HUES6 (cell line): ENCODE results near the gene B4GALNT4.
"Not testable (repeated sequence)": the region's sequence is repeated elsewhere in the genome, so short reads cannot be mapped to it uniquely, and the experiment has no call there.

Experiments used
- H3K27ac ChIP-seq: 2 replicates; pipeline ENCODE4 v1.7.0; 2013; ENCODE audit warnings: low read depth, mild to moderate bottlenecking, low read length, inconsistent platforms
- H3K27me3 ChIP-seq: 2 replicates; pipeline ENCODE4 v1.6.1; 2013; ENCODE audit warnings: low read length; ENCODE audit not compliant: control insufficient read depth, insufficient read depth
- H3K36me3 ChIP-seq: 2 replicates; pipeline ENCODE4 v1.6.1; 2013; ENCODE audit warnings: low read length; ENCODE audit not compliant: control insufficient read depth, insufficient read depth
- H3K4me1 ChIP-seq: 2 replicates; pipeline ENCODE4 v1.6.1; 2013; ENCODE audit warnings: low read length; ENCODE audit not compliant: control insufficient read depth, insufficient read depth
- H3K4me3 ChIP-seq: 2 replicates; pipeline ENCODE4 v1.5.1; 2013; ENCODE audit warnings: low read depth, low read length
- H3K9ac ChIP-seq: one replicate; pipeline ENCODE4 v1.6.1; 2013; ENCODE audit warnings: mild to moderate bottlenecking, low read length
- H3K9me3 ChIP-seq: 2 replicates; pipeline ENCODE4 v1.6.1; 2013; ENCODE audit warnings: low read depth, low read length; ENCODE audit not compliant: control insufficient read depth, insufficient read depth

Gene B4GALNT4, protein sequence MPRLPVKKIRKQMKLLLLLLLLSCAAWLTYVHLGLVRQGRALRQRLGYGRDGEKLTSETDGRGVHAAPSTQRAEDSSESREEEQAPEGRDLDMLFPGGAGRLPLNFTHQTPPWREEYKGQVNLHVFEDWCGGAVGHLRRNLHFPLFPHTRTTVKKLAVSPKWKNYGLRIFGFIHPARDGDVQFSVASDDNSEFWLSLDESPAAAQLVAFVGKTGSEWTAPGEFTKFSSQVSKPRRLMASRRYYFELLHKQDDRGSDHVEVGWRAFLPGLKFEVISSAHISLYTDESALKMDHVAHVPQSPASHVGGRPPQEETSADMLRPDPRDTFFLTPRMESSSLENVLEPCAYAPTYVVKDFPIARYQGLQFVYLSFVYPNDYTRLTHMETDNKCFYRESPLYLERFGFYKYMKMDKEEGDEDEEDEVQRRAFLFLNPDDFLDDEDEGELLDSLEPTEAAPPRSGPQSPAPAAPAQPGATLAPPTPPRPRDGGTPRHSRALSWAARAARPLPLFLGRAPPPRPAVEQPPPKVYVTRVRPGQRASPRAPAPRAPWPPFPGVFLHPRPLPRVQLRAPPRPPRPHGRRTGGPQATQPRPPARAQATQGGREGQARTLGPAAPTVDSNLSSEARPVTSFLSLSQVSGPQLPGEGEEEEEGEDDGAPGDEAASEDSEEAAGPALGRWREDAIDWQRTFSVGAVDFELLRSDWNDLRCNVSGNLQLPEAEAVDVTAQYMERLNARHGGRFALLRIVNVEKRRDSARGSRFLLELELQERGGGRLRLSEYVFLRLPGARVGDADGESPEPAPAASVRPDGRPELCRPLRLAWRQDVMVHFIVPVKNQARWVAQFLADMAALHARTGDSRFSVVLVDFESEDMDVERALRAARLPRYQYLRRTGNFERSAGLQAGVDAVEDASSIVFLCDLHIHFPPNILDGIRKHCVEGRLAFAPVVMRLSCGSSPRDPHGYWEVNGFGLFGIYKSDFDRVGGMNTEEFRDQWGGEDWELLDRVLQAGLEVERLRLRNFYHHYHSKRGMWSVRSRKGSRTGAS

DNA sequence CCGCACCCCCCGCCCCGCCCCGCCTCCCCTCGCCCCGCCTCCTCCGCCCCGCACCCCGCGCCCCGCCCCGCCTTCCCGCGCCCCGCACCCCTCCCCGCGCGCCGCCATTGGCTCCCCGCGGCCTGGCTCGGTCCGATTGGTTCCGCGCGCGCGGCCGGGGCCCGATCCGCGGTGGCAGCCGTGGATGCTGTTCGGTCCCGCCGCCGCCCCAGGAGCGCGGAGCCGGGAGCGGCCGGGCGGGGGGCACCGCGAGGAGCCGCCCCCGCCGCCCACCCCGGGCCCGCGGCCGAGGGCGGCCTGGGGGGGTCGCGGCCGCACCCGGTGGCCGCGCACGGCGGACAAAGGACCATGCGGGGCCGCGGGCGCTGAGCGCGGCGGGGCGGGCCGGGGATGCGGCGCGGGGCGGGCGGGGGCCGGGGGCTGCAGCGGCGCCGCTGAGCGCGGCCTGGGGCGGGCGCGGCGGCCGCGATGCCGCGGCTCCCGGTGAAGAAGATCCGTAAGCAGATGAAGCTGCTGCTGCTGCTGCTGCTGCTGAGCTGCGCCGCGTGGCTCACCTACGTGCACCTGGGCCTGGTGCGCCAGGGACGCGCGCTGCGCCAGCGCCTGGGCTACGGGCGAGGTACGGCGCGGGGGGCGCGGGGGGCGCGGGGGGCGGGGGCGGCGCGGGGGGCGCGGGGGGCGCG is at the start of gene B4GALNT4:
TSS of gene B4GALNT4 (plus strand) at position 164 of the 683 bp plus-strand sequence. CDS start at position 469, 305 bp downstream.
- H3K27me3 ChIP-seq, result peaks cover 2% of the 10 kb centered on the region; the same call in 1 of the 2 replicates
- no peaks in the 10 kb centered on the region for H3K9me3 ChIP-seq
- peaks cover 21% of the 10 kb centered on the region for H3K36me3 ChIP-seq
- H3K4me3 ChIP-seq, result peak within 1 kb of the TSS; percentile 76
- H3K9ac ChIP-seq, result peak within 1 kb of the TSS; percentile 70
- peak within 1 kb of the TSS; percentile 45; the same call in 1 of the 2 replicates for H3K27ac ChIP-seq
- H3K4me1 ChIP-seq, result peaks cover 14% of the 10 kb centered on the region

DNA sequence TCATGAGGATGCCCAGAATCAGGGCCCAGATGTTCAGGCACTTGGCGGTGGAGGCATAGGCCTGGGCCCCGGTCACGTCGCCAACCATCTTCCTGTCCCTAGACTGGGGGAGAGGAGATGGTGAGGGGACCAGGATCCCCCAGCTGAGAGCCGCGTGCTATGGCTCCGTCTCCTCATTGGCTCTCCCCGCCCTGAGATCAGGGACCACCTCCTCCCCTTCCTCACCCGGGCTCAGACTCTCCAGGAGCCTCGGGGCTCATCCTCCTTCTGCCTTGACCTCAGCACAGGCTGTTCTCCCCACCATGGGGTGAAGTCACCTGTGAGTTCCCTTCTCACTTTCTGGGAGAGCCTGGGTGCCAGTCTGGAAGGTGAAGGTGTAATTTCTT is 49.4 kb upstream of the B4GALNT4 start:
- Histone ChIP-seq H3K4me1 (peaks cover 26% of the 10 kb centered on the region), H3K36me3 (peaks cover 10% of the 10 kb centered on the region), H3K4me3 (peak overlapping the region; percentile 83), H3K27ac (peak overlapping the region; percentile 35; the same call in 1 of the 2 replicates), H3K9ac (peak overlapping the region; percentile 87), H3K27me3 (peaks cover 28% of the 10 kb centered on the region; the same call in 1 of the 2 replicates)
- not testable (repeated sequence) for H3K9me3 ChIP-seq

DNA sequence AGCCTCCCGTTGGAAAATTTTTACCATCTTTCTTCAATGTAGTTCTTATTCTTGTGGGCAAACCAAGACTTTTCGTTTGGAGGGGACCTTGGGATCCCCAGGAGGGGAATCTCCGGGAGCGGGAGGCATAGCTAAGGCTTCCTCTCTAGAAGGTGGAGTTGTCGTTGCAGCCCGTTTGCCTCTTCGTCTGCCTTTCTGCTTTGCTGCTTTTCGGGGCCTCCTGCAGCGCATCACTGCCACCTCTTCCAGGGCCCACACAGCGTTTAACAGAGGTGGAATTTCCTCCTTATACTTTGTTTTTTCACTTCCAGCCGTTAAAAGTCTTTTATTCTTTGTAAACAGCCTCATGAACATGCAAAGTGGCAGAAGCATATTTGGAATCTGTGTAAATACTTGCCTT is 45.1 kb upstream of the B4GALNT4 start:
- no peaks in the 10 kb centered on the region for H3K36me3 ChIP-seq
- no peaks in the 10 kb centered on the region for H3K9me3 ChIP-seq
- no peaks in the 10 kb centered on the region for H3K27me3 ChIP-seq
- H3K9ac ChIP-seq, result no peak overlapping the region
- H3K27ac ChIP-seq, result no peak overlapping the region
- H3K4me3 ChIP-seq, result no peak overlapping the region
- H3K4me1 ChIP-seq, result peaks cover 25% of the 10 kb centered on the region

DNA sequence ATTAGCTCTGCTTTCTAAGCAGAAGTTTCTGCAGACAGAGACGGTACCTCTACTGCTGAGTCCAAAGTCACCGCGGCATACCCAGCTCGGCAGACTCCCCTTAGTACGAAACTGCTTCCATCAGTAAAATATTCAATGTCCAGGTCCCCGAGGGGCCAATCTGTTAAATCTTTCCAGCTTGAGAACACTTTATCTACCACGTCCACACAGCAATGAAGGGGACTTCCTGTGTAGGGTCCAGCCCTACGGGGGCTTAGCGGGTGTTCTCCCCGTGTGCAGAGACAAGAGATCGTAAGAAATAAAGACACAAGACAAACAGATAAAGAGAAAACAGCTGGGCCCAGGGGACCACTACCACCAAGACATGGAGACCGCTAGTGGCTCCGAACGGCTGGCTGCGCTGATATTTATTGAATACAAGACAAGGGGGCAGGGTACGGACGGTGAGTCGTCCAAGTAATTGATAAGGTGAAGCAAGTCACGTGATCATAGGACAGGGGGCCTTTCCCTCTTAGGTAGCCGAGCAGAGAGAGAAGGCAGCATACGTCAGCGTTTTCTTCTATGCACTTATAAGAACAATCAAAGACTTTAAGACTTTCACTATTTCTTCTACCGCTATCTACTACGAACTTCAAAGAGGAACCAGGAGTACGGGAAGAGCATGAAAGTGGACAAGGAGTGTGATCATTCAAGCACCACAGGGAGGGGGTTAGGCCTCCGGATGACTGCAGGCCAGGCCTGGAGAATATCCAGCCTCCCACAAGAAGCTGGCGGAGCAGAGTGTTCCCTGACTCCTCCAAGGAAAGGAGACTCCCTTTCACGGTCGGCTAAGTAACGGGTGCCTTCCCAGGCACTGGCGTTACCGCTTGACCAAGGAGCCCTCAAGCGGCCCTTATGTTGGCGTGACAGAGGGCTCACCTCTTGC is 44.4 kb upstream of the B4GALNT4 start:
- H3K27ac ChIP-seq, H3K9me3 ChIP-seq, H3K9ac ChIP-seq, H3K4me3 ChIP-seq, H3K36me3 ChIP-seq, H3K27me3 ChIP-seq: not testable (repeated sequence)
- peaks cover 25% of the 10 kb centered on the region for H3K4me1 ChIP-seq

DNA sequence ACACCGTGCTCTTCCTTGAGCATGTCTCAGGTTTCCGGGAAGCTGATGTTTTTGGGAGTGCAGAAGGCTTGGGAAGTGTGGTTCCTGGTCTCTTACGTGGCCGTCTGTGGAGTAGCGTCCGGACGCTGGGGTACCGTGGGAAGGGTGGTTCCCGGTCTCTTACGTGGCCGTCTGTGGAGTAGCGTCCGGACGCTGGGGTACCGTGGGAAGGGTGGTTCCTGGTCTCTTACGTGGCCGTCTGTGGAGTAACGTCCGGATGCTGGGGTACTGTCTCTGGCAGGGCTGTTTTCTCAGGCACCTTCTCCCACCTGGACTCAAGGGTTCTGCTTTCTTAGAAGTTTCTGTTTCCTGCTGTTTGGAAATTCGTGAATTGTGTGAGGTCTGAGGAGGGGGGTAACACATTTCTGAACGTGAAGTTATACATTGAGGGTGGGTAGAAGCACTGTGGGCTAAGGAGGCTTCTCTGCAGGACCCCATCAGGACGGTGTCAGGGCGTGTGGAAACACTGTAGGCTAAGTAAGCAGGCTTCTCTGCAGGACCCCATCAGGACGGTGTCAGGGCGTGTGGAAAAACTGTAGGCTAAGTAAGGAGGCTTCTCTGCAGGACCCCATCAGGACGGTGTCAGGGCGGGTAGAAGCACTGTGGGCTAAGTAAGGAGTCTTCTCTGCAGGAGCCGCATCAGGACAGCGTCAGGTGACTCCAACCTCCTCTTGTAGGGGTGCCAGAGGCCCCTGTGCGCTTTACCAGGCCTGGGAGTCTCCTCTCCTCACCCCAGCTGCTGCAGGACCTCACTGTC is 43.3 kb upstream of the B4GALNT4 start:
- Histone ChIP-seq H3K9ac (no peak overlapping the region), H3K4me1 (peaks cover 28% of the 10 kb centered on the region), H3K27me3 (no peaks in the 10 kb centered on the region), H3K27ac (no peak overlapping the region; the same call in 1 of the 2 replicates), H3K4me3 (no peak overlapping the region), H3K9me3 (no peaks in the 10 kb centered on the region), H3K36me3 (no peaks in the 10 kb centered on the region)

DNA sequence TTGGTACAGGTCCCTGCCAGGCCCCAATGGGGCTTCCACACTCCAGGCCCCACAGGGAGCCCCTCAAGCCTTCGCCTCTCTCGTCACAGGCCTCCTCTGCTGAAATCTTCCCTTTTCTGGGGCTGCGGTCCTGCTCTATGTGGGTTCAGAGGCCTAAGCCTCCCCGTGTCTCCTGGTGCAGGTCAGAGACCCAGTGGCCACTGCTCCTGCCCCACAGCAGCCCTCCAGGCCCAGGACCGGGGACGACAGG is 42.8 kb upstream of the B4GALNT4 start:
- Histone ChIP-seq H3K9me3 (no peaks in the 10 kb centered on the region), H3K27me3 (no peaks in the 10 kb centered on the region), H3K36me3 (no peaks in the 10 kb centered on the region), H3K9ac (no peak overlapping the region), H3K4me1 (peaks cover 27% of the 10 kb centered on the region), H3K27ac (no peak overlapping the region; the same call in 1 of the 2 replicates), H3K4me3 (no peak overlapping the region)

DNA sequence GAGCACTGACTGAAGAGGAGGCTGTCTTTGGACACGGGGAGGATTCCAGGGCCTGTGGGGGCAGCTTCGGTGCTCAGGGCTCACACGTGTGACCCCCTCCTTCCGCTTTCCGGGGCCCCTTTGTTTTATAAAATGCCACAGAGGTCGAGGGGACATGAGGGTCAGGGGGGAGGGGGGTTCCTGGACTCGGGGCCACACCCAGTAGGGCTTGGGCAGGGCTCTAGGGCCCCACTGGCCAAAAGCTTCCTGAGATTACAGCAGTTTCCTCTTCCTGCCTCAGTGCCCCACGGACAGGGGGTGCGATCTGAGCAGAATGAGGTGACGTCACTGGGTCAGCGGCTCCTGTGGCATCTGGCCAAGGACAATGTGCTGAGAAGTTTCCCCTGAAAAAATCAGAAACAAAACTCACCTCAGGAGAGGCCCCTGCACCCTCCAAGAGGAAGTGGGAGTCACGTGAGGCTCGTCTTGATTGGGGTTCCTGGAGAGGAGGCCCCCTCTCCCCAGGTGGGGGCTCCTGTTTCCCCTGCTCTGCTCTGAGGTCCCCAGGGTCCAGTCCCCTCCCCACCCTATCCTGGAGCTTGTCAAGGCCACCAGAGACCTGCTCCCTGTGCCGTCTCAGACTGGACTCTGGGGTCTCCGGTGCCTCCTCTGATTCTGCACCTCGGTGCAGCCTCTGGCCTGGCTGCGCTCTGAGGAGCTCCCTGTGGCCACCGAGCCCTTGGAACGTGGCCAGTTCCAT is 42.3 kb upstream of the B4GALNT4 start:
- Histone ChIP-seq H3K36me3 (no peaks in the 10 kb centered on the region), H3K4me3 (no peak overlapping the region), H3K27ac (no peak overlapping the region; the same call in 1 of the 2 replicates), H3K27me3 (no peaks in the 10 kb centered on the region), H3K4me1 (peaks cover 27% of the 10 kb centered on the region), H3K9me3 (peaks cover 2% of the 10 kb centered on the region; the same call in 1 of the 2 replicates), H3K9ac (no peak overlapping the region)

DNA sequence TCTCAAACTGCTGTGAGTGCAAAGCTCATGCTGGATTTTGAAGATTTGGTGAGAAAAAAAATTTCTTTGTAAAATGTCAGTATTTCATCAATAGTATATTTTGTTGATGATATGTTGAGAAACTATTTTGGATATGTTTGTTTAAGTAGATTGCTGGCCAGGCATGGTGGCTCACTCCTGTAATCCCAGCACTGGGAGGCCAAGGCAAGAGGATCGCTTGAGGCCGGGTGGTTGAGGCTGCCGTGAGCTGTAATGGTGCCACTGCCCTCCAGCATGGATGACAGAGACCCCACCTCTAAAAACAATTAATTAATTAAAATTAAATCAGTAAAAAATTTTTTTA is 41.7 kb upstream of the B4GALNT4 start:
- H3K9ac ChIP-seq, result no peak overlapping the region
- H3K9me3 ChIP-seq, result peaks cover 4% of the 10 kb centered on the region
- H3K27me3 ChIP-seq, result no peaks in the 10 kb centered on the region
- no peaks in the 10 kb centered on the region for H3K36me3 ChIP-seq
- peaks cover 27% of the 10 kb centered on the region for H3K4me1 ChIP-seq
- no peak overlapping the region for H3K27ac ChIP-seq
- H3K4me3 ChIP-seq, result no peak overlapping the region

DNA sequence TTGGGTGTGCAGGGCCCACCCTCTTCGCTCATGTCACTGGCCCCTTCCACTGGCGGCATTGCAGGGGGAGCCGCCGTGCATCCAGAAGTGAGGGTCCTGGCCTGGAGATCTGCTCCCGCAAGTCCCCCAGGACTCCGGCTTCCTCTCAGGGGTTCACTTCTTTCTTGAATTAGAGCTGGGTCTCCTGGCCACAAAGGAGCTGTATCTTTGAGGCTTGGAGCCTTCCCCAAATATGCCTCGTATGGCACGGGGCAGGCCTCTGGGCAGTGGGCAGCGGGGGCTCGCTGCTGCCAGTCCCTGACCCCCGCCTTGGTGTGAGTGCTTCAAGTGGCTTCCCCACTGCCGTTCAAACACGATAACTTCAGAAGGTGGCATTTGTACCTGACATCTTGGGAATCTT is 41.3 kb upstream of the B4GALNT4 start:
- Histone ChIP-seq H3K9ac (no peak overlapping the region), H3K27ac (no peak overlapping the region), H3K9me3 (peaks cover 9% of the 10 kb centered on the region), H3K4me1 (peaks cover 27% of the 10 kb centered on the region), H3K27me3 (no peaks in the 10 kb centered on the region), H3K4me3 (no peak overlapping the region), H3K36me3 (0 out of 2 replicates have a peak, but pooled peaks cover 2% of the 10 kb centered on the region)
